ENCODE measurements around the gene MAST4. TPM values are rescaled to one million over a fixed set of nuclear protein-coding genes. Genes with fewer than 3 reads are reported as not detected.

MAST4 gene
- total RNA-seq, 4 donors from 2014 or later = 55.3 to 148 (median 110) TPM

GRCh38 chr5:66994790-66995189 is 398.6 kb downstream of the MAST4 start:
- Histone ChIP-seq H3K27ac (peak overlapping the region in 3 of 4 donors; percentile 59 to 79 (median 72)), H3K4me1 (peaks cover 2 to 65% (median 4%) of the 10 kb centered on the region in 3 donors), H3K27me3 (no peaks in the 10 kb centered on the region), H3K9me3 (no peaks in the 10 kb centered on the region), H3K4me3 (no peak overlapping the region), H3K36me3 (no peaks in the 10 kb centered on the region)
- TF ChIP-seq POLR2A (IDR thresholded peaks at IDR 0.05) = no peak
- no peak for TF ChIP-seq CTCF (IDR thresholded peaks at IDR 0.05)
- 38 to 64% methylated on average over 2 of the region's 2 CpGs for WGBS, 2 donors
- intact Hi-C loops (cut with DNase I) = no loop called here
- no peak for DNase-seq

- WGBS, 2 donors = 46 to 49% methylated on average over 3 of the region's 3 CpGs
- no peak for TF ChIP-seq CTCF (IDR thresholded peaks at IDR 0.05)
- no peak for TF ChIP-seq POLR2A (IDR thresholded peaks at IDR 0.05)
- Histone ChIP-seq H3K4me3 (no peak overlapping the region), H3K4me1 (peaks cover 0 to 55% (median 4%) of the 10 kb centered on the region in 3 donors), H3K27ac (peak overlapping the region; percentile 64 to 91 (median 82)), H3K9me3 (no peaks in the 10 kb centered on the region), H3K27me3 (no peaks in the 10 kb centered on the region), H3K36me3 (no peaks in the 10 kb centered on the region)
- intact Hi-C loops (cut with DNase I) = no loop called here
- no peak for DNase-seq
These were observed 404.7 kb downstream of the MAST4 start for GRCh38 chr5:67000794-67001475.

GRCh38 chr5:67002832-67003684 is 406.9 kb downstream of the MAST4 start:
- TF ChIP-seq CTCF (IDR thresholded peaks at IDR 0.05) (no peak), POLR2A (IDR thresholded peaks at IDR 0.05) (no peak)
- peaks cover 0 to 76% (median 4%) of the 10 kb centered on the region in 3 donors for H3K4me1 ChIP-seq
- peak overlapping the region; percentile 89 to 93 (median 92) for H3K27ac ChIP-seq
- no peaks in the 10 kb centered on the region for H3K36me3 ChIP-seq
- 48 to 53% methylated on average over 6 of the region's 6 CpGs for WGBS, 2 donors
- DNase-seq = no peak
- peak overlapping the region; percentile 50 to 76 (median 60) for H3K4me3 ChIP-seq
- H3K9me3 ChIP-seq = no peaks in the 10 kb centered on the region
- intact Hi-C loops (cut with DNase I) = no loop called here
- no peaks in the 10 kb centered on the region for H3K27me3 ChIP-seq

- intact Hi-C loops (cut with DNase I) = no loop called here
- H3K36me3 ChIP-seq = no peaks in the 10 kb centered on the region
- WGBS, 2 donors = 1% methylated on average over 4 of the region's 4 CpGs
These were observed 407.4 kb downstream of the MAST4 start for GRCh38 chr5:67003685-67003934.

More at GRCh38 chr5:67003685-67003934, 407.4 kb downstream of the MAST4 start:
- peak overlapping the region; percentile 89 to 93 (median 92) for H3K27ac ChIP-seq
- peaks cover 0 to 82% (median 4%) of the 10 kb centered on the region in 3 donors for H3K4me1 ChIP-seq
- TF ChIP-seq POLR2A (IDR thresholded peaks at IDR 0.05) (no peak), CTCF (IDR thresholded peaks at IDR 0.05) (no peak)
- DNase-seq = no peak
- H3K27me3 ChIP-seq = no peaks in the 10 kb centered on the region
- peak overlapping the region; percentile 50 to 76 (median 60) for H3K4me3 ChIP-seq
- no peaks in the 10 kb centered on the region for H3K9me3 ChIP-seq

Data from esophagus squamous epithelium (tissue), 5 donors.